ENCODE measurements around the gene UNG. TPM values are rescaled to one million over a fixed set of nuclear protein-coding genes. Genes with fewer than 3 reads are reported as not detected.

UNG gene
- total RNA-seq, 1 experiment from 2014 or later, result 188 TPM

DNA sequence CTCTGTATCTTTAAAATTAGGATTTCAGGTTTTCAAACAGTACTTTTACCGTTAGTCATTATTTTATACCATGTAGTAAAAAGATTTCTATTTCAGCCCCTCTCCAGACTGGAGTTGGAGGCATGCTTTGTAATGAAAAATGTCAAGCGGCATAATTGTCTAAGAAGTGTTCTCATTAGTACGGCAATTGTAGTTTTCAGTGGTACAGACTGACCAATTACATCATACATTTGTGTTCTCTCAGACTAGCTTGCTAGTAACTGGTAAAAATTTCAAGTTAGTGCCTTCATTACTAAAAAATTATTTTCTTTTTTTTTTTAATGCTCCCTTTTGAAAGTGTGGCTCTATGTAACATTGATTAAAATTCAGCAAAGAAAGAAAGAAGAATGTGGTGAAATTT is 40.5 kb upstream of the UNG start:
- no peak overlapping the region for H2AK5ac ChIP-seq (ENCODE audit: insufficient read length, low read length)
- no peaks in the 10 kb centered on the region for H4K20me1 ChIP-seq (ENCODE audit: control insufficient read depth, insufficient read depth, insufficient read length)
- no peak overlapping the region for H4K91ac ChIP-seq (ENCODE audit: insufficient read length, low read depth, low read length)
- peaks cover 12 to 14% of the 10 kb centered on the region in 2 experiments for H3K4me1 Mint-ChIP-seq
- H2BK20ac ChIP-seq (ENCODE audit: low read depth, low read length, poor library complexity, severe bottlenecking), result no peak overlapping the region
- H4K8ac ChIP-seq (replicated peaks; ENCODE audit: insufficient read length, low read depth, low read length), result no peak overlapping the region
- H2BK5ac ChIP-seq (ENCODE audit: insufficient read length, low read length), result no peak overlapping the region
- WGBS (ENCODE audit: extremely low coverage, insufficient read length, low lambda C conversion rate), result no CpG with 5 or more reads among the region's 3 CpGs
- no peak overlapping the region for H3K18ac ChIP-seq (ENCODE audit: insufficient read length, low read depth, low read length)
- no peak overlapping the region for H3K23ac ChIP-seq (ENCODE audit: insufficient read length, low read depth, low read length)
- no peak overlapping the region for H3K4ac ChIP-seq (ENCODE audit: low read depth, low read length)
- no peak overlapping the region for H3K14ac ChIP-seq (ENCODE audit: insufficient read depth, low read length)
- H3K27ac Mint-ChIP-seq, result no peak overlapping the region
- no peak for DNase-seq
- H3K4me2 ChIP-seq (ENCODE audit: insufficient read depth, insufficient read length, low read length), result no peak overlapping the region
- H4K5ac ChIP-seq (ENCODE audit: insufficient read length, low read depth, low read length), result no peak overlapping the region
- no peaks in the 10 kb centered on the region for H3K27me3 ChIP-seq (ENCODE audit: insufficient read depth, low read length)
- H3K79me1 ChIP-seq (ENCODE audit: insufficient read depth, low read depth, low read length, poor library complexity, severe bottlenecking), result no peaks in the 10 kb centered on the region
- no peaks in the 10 kb centered on the region for H3K27me3 Mint-ChIP-seq (ENCODE audit: low read depth)
- H3K23me2 ChIP-seq (ENCODE audit: insufficient read length, low read depth, low read length, poor library complexity, severe bottlenecking), result peaks cover 7% of the 10 kb centered on the region
- no peaks in the 10 kb centered on the region; the same call in 1 of the 2 replicates for H3K4me1 ChIP-seq (ENCODE audit: insufficient read depth, low read length)
- H3K9me3 ChIP-seq (ENCODE audit: control insufficient read depth, low read depth, low read length), result no peaks in the 10 kb centered on the region
- no peak overlapping the region for H3T11ph ChIP-seq (ENCODE audit: low read length)
- no peaks in the 10 kb centered on the region for H3K79me2 ChIP-seq (ENCODE audit: insufficient read depth, low read length)
- no peak overlapping the region for H2AFZ ChIP-seq (ENCODE audit: low read length)
- no peak overlapping the region for H3K9ac ChIP-seq (ENCODE audit: extremely low read depth, insufficient read length, low read length)
- H3K27ac ChIP-seq (ENCODE audit: insufficient read length, low read depth, low read length), result no peak overlapping the region
- no peak overlapping the region for H3K4me3 Mint-ChIP-seq
- no peak overlapping the region for H2BK12ac ChIP-seq (ENCODE audit: insufficient read length, low read depth, low read length)
- no peak overlapping the region for H2BK15ac ChIP-seq (ENCODE audit: low read depth, low read length)
- H3K9me3 Mint-ChIP-seq, result no peaks in the 10 kb centered on the region; a peak in 1 of 5 replicates
- H3K36me3 Mint-ChIP-seq (ENCODE audit: insufficient read depth in 1 of 3, low read depth in 3 of 3), result 0 out of 7 replicates have a peak, but pooled peaks cover 0 to 4% (median 0%) of the 10 kb centered on the region in 3 experiments
- TF ChIP-seq, protein P1, sequence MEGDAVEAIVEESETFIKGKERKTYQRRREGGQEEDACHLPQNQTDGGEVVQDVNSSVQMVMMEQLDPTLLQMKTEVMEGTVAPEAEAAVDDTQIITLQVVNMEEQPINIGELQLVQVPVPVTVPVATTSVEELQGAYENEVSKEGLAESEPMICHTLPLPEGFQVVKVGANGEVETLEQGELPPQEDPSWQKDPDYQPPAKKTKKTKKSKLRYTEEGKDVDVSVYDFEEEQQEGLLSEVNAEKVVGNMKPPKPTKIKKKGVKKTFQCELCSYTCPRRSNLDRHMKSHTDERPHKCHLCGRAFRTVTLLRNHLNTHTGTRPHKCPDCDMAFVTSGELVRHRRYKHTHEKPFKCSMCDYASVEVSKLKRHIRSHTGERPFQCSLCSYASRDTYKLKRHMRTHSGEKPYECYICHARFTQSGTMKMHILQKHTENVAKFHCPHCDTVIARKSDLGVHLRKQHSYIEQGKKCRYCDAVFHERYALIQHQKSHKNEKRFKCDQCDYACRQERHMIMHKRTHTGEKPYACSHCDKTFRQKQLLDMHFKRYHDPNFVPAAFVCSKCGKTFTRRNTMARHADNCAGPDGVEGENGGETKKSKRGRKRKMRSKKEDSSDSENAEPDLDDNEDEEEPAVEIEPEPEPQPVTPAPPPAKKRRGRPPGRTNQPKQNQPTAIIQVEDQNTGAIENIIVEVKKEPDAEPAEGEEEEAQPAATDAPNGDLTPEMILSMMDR (conservative IDR thresholded peaks at IDR 0.05), result no peak
- no peak overlapping the region for H3K56ac ChIP-seq (ENCODE audit: insufficient read length, low read depth, low read length)
- no peak overlapping the region for H2BK120ac ChIP-seq (ENCODE audit: low read depth, low read length, poor library complexity, severe bottlenecking)
